ENCODE measurements around the gene YPEL1.
A peak's percentile ranks its signal among the peaks of the same experiment; 100 is the strongest.

Gene YPEL1

DNA sequence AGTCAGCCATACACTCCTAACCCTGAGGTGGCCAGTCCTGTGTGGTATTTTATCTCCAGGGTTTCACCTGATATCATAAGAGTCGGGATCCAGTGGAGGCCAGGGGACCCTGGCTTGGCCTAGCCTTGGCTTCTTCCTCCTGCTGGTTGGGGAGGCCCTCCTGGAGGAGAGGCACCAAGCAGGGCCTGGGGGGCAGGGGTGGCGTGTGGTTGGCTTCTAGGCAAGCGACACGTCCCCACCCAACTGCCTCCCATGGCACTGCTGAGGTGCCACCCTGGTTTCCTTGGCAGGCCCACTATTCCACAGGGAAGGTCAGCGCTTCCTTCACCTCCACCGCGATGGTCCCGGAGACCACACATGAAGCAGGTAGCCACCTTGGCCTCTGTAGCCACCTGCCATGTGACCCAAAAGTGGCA is 49.4 kb downstream of the YPEL1 start:
- no peaks in the 10 kb centered on the region for H3K27me3 Mint-ChIP-seq (ENCODE audit: low read depth, poor library complexity)
- TF ChIP-seq, protein P1, sequence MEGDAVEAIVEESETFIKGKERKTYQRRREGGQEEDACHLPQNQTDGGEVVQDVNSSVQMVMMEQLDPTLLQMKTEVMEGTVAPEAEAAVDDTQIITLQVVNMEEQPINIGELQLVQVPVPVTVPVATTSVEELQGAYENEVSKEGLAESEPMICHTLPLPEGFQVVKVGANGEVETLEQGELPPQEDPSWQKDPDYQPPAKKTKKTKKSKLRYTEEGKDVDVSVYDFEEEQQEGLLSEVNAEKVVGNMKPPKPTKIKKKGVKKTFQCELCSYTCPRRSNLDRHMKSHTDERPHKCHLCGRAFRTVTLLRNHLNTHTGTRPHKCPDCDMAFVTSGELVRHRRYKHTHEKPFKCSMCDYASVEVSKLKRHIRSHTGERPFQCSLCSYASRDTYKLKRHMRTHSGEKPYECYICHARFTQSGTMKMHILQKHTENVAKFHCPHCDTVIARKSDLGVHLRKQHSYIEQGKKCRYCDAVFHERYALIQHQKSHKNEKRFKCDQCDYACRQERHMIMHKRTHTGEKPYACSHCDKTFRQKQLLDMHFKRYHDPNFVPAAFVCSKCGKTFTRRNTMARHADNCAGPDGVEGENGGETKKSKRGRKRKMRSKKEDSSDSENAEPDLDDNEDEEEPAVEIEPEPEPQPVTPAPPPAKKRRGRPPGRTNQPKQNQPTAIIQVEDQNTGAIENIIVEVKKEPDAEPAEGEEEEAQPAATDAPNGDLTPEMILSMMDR (IDR thresholded peaks at IDR 0.05), result no peak
- no peaks in the 10 kb centered on the region for H3K9me3 Mint-ChIP-seq

DNA sequence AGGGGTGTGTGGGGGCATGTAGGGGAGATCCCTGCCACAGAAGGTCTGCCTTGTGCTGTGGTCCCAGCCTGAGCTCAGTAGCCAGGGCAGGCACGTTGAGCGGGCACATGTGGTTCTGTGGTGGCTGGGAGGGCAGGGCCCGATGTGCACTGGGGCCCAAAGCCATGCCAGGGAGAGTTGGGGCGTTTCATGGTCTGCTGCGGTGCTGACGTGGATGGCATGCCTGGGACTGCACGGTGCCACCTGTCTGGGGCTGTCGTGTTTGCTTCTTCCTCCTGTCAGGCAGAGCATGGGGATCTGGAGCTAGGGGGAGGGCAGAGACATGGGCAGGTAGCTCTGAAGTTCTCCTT is 50.5 kb downstream of the YPEL1 start:
- Mint-ChIP-seq H3K27ac (no peak overlapping the region), H3K36me3 (ENCODE audit: low read depth) (peaks cover 27% of the 10 kb centered on the region), H3K27me3 (ENCODE audit: low read depth, poor library complexity) (no peaks in the 10 kb centered on the region), H3K4me1 (peaks cover 10% of the 10 kb centered on the region), H3K9me3 (no peaks in the 10 kb centered on the region), H3K4me3 (no peak overlapping the region)
- TF ChIP-seq, protein P1 (IDR thresholded peaks at IDR 0.05), result no peak
- DNase-seq, result no peak

More for the DNA sequence above, 49.4 kb downstream of the YPEL1 start:
- peaks cover 35% of the 10 kb centered on the region for H3K36me3 Mint-ChIP-seq (ENCODE audit: low read depth)
- DNase-seq, result no peak
- H3K27ac Mint-ChIP-seq, result no peak overlapping the region
- H3K4me3 Mint-ChIP-seq, result no peak overlapping the region
- H3K4me1 Mint-ChIP-seq, result peaks cover 10% of the 10 kb centered on the region

DNA sequence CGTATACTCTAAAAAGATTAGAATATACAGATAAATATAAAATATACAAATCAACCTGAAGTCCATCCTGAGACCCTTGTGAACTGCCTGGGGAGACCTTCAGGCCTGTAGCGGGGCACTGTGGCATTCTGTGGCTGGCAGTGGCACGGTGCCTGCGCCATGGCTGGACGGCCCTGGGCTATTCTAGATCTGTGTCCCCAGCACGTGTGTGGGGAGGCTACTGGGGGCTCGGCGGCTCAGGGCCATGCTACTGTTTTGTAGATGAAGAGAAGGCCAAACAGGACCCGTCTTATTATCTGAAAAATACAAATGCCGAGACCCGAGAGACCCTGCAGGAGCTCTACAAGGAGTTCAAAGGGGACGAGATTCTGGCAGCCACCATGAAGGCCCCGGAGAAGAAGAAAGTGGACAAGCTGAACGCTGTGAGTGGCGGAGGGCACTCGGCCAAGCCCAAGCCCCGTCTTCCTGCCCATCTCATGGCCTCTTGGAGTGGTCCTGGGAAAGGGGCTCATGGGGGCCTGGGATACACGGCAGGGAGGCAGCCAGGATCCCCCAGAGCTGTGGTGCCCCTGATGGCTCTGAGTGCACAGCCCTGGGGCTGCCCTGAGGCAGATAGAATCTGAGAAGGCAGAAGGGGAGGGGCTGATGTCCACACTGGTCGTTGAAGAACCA is 51.0 kb downstream of the YPEL1 start:
- no peak overlapping the region for H3K27ac Mint-ChIP-seq
- peaks cover 10% of the 10 kb centered on the region for H3K4me1 Mint-ChIP-seq
- peaks cover 24% of the 10 kb centered on the region for H3K36me3 Mint-ChIP-seq (ENCODE audit: low read depth)
- H3K27me3 Mint-ChIP-seq (ENCODE audit: low read depth, poor library complexity), result no peaks in the 10 kb centered on the region
- no peak for DNase-seq
- TF ChIP-seq, protein P1 (IDR thresholded peaks at IDR 0.05), result no peak
- no peak overlapping the region for H3K4me3 Mint-ChIP-seq
- no peaks in the 10 kb centered on the region for H3K9me3 Mint-ChIP-seq

- TF ChIP-seq, protein P1 (IDR thresholded peaks at IDR 0.05), result no peak
- peak overlapping the region; percentile 43 for H3K27ac Mint-ChIP-seq
- DNase-seq, result no peak
Measured at GRCh38 chr22:21683401-21683811, 52.2 kb downstream of the YPEL1 start.

DNA sequence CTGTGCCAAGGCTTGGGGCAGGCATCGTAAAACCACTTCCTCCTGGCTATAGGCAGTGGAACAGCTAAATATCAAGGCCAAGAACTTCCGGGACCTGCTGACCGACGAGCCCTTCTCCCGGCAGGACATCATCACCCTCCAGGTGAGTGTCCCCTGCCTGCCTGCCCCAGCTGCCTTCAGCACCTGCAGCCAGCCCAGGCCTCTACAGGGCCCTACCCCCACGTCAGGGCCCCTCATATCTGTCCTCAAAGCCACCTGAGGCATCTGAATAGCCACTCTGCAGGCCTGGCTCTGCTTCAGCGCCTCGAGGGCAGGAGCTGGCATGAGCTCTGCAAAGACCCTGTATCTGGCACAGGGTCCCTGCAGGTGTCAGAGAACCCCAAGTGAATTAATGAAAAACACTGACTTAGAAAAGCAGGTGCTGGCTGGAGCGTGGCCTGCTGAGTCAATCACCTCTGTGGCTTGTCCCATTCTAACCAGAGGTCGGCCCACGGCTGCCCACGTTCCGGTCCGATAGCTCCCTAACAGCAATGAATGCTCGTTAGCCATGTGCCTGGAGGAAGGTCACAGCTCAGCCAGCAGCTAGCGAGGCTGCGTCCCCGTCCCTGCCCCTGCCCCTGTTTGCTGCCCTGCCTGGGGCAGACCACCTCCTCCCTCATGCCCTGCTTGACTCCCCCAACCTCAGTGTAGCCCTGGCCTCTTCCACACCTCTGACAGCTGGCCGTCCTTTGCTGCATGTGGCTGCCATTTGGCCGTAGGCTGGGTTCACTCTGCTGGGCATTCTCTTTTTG is 53.0 kb downstream of the YPEL1 start:
- H3K36me3 Mint-ChIP-seq (ENCODE audit: low read depth), result peaks cover 26% of the 10 kb centered on the region
- H3K4me1 Mint-ChIP-seq, result peaks cover 10% of the 10 kb centered on the region
- H3K27ac Mint-ChIP-seq, result peak overlapping the region; percentile 42
- H3K27me3 Mint-ChIP-seq (ENCODE audit: low read depth, poor library complexity), result no peaks in the 10 kb centered on the region
- no peak for DNase-seq
- TF ChIP-seq, protein P1 (IDR thresholded peaks at IDR 0.05), result no peak
- H3K4me3 Mint-ChIP-seq, result no peak overlapping the region
- H3K9me3 Mint-ChIP-seq, result peaks cover 2% of the 10 kb centered on the region

More at GRCh38 chr22:21683401-21683811, 52.2 kb downstream of the YPEL1 start:
- Mint-ChIP-seq H3K36me3 (ENCODE audit: low read depth) (peaks cover 19% of the 10 kb centered on the region), H3K27me3 (ENCODE audit: low read depth, poor library complexity) (no peaks in the 10 kb centered on the region), H3K4me1 (peaks cover 10% of the 10 kb centered on the region), H3K9me3 (no peaks in the 10 kb centered on the region), H3K4me3 (no peak overlapping the region)
